HEK293T (cell line): ENCODE measurements around the gene PGD.

Experiments
- BHLHE40 ChIP-seq: fragments of 450-650 bp; IDR thresholded peaks from 2 replicates; pipeline ENCODE4 v1.6.1; 2016; ENCODE audit warnings: mild to moderate bottlenecking, moderate library complexity, borderline replicate concordance
- CTBP1 ChIP-seq: fragments of 450-650 bp; IDR thresholded peaks from 2 replicates; pipeline ENCODE4 v1.6.1; 2016; ENCODE audit warnings: borderline replicate concordance
- ELF4 ChIP-seq: fragments of 450-650 bp; IDR thresholded peaks from 2 replicates; pipeline ENCODE4 v1.6.1; 2017; ENCODE audit warnings: antibody characterized with exemption
- FOXM1 ChIP-seq: fragments of 450-650 bp; IDR thresholded peaks from 2 replicates; pipeline ENCODE4 v1.6.1; 2017; ENCODE audit warnings: mild to moderate bottlenecking, borderline replicate concordance
- L3MBTL2 ChIP-seq: fragments of 450-650 bp; conservative IDR thresholded peaks from 2 replicates; pipeline ENCODE4 v1.6.1; 2016; ENCODE audit warnings: mild to moderate bottlenecking
- SP1 ChIP-seq: fragments of 450-650 bp; IDR thresholded peaks from 2 replicates; pipeline ENCODE4 v1.6.1; 2017
- SUZ12 ChIP-seq: fragments of 450-650 bp; IDR thresholded peaks from 2 replicates; pipeline ENCODE4 v1.6.1; 2016; ENCODE audit warnings: mild to moderate bottlenecking
- TARDBP ChIP-seq: fragments of 450-650 bp; IDR thresholded peaks from 2 replicates; pipeline ENCODE4 v1.6.1; 2016
- TF ChIP-seq, protein P1 (sequence below): fragments of 450-650 bp; IDR thresholded peaks from 2 replicates; pipeline ENCODE4 v1.6.1; 2016

DNA sequence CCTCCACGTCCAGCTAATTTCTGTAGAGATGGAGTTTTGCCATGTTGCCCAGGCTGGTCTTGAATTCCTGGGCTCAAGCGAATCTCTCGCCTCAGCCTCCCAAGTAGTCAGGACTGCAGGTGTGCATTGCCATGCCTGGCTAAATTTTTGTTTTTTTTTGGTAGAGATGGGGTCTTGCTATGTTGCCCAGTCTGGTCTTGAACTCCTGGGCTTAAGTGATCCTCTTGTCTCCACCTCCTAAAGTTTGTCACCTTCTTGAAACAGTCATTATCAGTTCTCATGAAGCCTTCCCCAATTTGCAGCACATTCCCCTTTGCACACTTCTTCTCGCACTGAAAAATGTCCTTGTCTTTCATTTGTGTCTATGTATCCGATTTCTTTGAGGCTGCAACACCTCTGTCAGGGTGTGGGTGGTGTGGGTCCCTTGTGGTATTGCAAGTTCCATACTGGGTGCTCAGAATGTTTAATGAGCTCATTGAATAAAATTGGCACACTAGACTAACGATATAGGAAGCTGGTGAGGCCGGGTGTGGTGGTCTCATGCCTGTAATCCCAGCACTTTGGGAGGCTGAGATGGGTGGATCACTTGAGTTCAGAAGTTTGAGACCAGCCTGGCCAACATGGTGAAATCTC is 48.0 kb downstream of the PGD start:
- TF ChIP-seq TARDBP (no peak), L3MBTL2 (no peak), SUZ12 (no peak), SP1 (no peak), BHLHE40 (no peak), FOXM1 (no peak), CTBP1 (no peak), ELF4 (no peak)
- TF ChIP-seq, protein P1, sequence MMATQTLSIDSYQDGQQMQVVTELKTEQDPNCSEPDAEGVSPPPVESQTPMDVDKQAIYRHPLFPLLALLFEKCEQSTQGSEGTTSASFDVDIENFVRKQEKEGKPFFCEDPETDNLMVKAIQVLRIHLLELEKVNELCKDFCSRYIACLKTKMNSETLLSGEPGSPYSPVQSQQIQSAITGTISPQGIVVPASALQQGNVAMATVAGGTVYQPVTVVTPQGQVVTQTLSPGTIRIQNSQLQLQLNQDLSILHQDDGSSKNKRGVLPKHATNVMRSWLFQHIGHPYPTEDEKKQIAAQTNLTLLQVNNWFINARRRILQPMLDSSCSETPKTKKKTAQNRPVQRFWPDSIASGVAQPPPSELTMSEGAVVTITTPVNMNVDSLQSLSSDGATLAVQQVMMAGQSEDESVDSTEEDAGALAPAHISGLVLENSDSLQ = no peak
